Calu3 (cell line): ENCODE data around the gene NKX1-1. TPM values are rescaled to one million over a fixed set of nuclear protein-coding genes. Genes with fewer than 3 reads are reported as not detected.

Experiments
- BruUV-seq: library from RNA; stranded (reverse); fragments of 400-500 nt; replicated peaks from 2 replicates; lab custom pipeline; 2021; lab: Mats Ljungman, UMichigan
- CTCF ChIA-PET: fragments of 300-600 bp; sonication (Branson Sonifier 250); formaldehyde crosslinking; loops from one replicate; lab custom pipeline; 2022; ENCODE audit warnings: antibody characterized with exemption; lab: Charles Lee
- DNase-seq: peaks from one replicate; pipeline ENCODE4 v3.0.0; 2022
- H3K27ac Mint-ChIP-seq: one replicate; pipeline ENCODE4 v1.8.0; 2022; ENCODE audit warnings: mixed read lengths; ENCODE audit not compliant: unreplicated experiment
- H3K27me3 Mint-ChIP-seq: one replicate; pipeline ENCODE4 v1.8.0; 2022; ENCODE audit warnings: mixed read lengths; ENCODE audit not compliant: unreplicated experiment
- H3K36me3 Mint-ChIP-seq: one replicate; pipeline ENCODE4 v1.8.0; 2022; ENCODE audit warnings: mild to moderate bottlenecking, moderate library complexity, mixed read lengths; ENCODE audit not compliant: insufficient read depth, unreplicated experiment
- H3K4me1 Mint-ChIP-seq: one replicate; pipeline ENCODE4 v1.8.0; 2022; ENCODE audit warnings: mild to moderate bottlenecking, low read depth, mixed read lengths; ENCODE audit not compliant: unreplicated experiment
- H3K4me3 Mint-ChIP-seq: one replicate; pipeline ENCODE4 v1.8.0; 2022; ENCODE audit warnings: mild to moderate bottlenecking, low read depth, moderate library complexity, mixed read lengths; ENCODE audit not compliant: unreplicated experiment
- H3K9me3 Mint-ChIP-seq: one replicate; pipeline ENCODE4 v1.8.0; 2022; ENCODE audit warnings: low read depth, mixed read lengths; ENCODE audit not compliant: unreplicated experiment
- CTCF ChIP-seq: fragments of 200-600 bp; IDR thresholded peaks from one replicate; pipeline ENCODE4 v1.8.0; 2022; ENCODE audit warnings: antibody characterized with exemption; ENCODE audit not compliant: unreplicated experiment
- intact Hi-C: fragments of 100-400 bp; cut with micrococcal nuclease; formaldehyde crosslinking; loops from one replicate; pipeline ENCODE4 v1.10.0; 2022; ENCODE audit not compliant: unreplicated experiment
- total RNA-seq: library from RNA; stranded (reverse); gene quantifications from 2 replicates; pipeline ENCODE4 v1.2.3, GENCODE V29; 2022

NKX1-1 gene
- total RNA-seq, 1 experiment from 2014 or later, result not detected

- CTCF ChIA-PET, result no interaction called here
- Mint-ChIP-seq H3K9me3 (peaks cover 2% of the 10 kb centered on the region), H3K27ac (no peak overlapping the region), H3K4me1 (no peaks in the 10 kb centered on the region), H3K27me3 (peaks cover 20% of the 10 kb centered on the region), H3K4me3 (no peak overlapping the region), H3K36me3 (no peaks in the 10 kb centered on the region)
- DNase-seq, result no peak
- no TSS peak for BruUV-seq
- intact Hi-C loops, result no loop called here
- TF ChIP-seq CTCF, result no peak
These were observed 997 bp downstream of the NKX1-1 start for GRCh38 chr4:1405254-1405635.

DNA sequence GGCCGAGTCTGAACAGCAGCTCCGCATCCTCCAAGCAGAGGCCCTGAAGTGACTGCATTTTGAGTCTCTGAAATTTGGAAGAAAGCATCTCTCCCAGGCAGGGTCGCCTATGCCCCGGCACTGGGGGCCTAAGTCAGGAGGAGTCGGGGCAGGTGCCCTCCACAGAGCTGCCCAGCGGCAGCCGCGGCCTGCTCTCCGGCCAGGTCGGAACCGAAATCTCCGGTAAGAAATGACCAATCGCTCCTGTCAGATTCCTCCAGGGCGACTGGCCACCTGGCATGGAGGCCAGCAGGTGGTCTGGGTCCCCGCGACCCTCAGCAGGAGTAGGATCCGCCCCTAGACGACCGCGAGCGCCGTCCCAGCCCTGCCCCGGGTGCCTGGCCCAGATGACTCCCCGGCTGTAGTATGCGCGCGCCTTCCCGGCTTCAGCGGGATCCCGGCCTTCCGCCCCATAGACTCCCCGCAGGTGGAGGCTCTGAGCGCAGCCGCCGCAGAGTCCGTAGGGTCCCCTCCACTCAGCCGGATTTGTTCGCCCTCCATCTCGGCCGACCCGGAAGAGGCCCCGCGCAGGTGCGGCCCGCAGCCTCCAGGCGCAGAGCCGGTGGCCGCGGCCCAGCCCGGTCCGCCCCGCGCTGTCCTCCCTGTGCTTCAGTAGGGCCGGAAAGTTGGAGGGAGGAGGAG lies 1.5 kb downstream of the NKX1-1 start:
- no peak for TF ChIP-seq CTCF
- peaks cover 2% of the 10 kb centered on the region for H3K9me3 Mint-ChIP-seq
- no peak overlapping the region for H3K4me3 Mint-ChIP-seq
- H3K27me3 Mint-ChIP-seq, result peaks cover 16% of the 10 kb centered on the region
- no peaks in the 10 kb centered on the region for H3K4me1 Mint-ChIP-seq
- no TSS peak for BruUV-seq
- intact Hi-C loops, result no loop called here
- CTCF ChIA-PET, result no interaction called here
- DNase-seq, result no peak
- H3K36me3 Mint-ChIP-seq, result no peaks in the 10 kb centered on the region
- H3K27ac Mint-ChIP-seq, result no peak overlapping the region

DNA sequence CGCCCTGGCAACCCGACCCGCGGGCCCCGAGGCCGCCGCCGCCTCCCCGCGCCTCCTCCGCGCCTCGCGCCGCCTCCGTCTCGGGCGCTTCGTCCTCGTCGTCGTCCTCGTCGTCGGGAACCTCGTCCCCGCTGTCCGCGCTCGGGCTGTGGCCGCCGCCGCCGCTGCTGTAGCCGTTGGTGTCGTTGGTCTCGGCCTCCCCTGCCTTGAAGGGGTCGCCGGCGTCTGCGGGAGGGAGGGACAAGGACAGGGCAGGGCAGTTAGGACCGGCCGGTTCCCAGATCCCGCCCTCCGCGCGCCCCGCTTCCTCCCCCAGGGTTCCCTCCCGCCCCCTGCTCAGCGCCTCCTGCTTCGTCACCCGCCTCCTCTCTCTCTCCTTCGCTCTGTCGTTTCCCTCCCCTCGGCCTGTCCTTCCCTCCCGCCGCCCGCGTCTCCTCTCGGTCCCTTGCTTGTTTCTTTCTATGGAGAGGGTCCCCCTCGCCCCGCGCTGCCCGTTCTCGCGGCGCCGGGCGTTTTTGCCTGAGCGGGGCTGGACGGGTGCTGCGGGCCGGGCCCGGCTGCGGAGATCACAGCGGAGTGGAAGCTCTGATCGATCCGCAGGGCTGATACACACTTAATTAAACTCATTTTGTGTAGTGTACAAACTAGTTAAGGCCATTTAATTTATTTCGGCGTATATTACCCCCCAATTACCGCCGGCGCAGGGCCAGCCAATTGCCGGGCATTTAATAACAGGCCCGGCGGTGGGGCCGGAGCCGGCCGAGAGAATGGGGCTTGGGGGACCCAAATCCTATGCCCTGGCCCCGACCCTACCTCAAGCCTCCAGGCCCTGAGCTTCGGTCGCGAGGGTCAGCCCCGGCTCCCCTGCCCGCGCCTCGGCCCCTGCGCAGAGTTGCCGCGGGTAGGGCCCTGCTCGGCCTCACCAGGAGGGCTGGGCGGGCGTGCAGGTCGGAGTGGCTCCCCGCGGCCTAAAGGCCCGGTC lies 2.4 kb downstream of the NKX1-1 start:
- Mint-ChIP-seq H3K27ac (no peak overlapping the region), H3K36me3 (no peaks in the 10 kb centered on the region), H3K9me3 (peaks cover 2% of the 10 kb centered on the region), H3K4me3 (no peak overlapping the region), H3K4me1 (no peaks in the 10 kb centered on the region), H3K27me3 (peaks cover 8% of the 10 kb centered on the region)
- CTCF ChIA-PET, result no interaction called here
- intact Hi-C loops, result no loop called here
- no peak for TF ChIP-seq CTCF
- no peak for DNase-seq
- BruUV-seq, result no TSS peak

GRCh38 chr4:1403177-1403583 lies 3.1 kb downstream of the NKX1-1 start:
- DNase-seq, result no peak
- Mint-ChIP-seq H3K36me3 (no peaks in the 10 kb centered on the region), H3K9me3 (peaks cover 2% of the 10 kb centered on the region), H3K27ac (no peak overlapping the region), H3K27me3 (peaks cover under 1% of the 10 kb centered on the region), H3K4me3 (no peak overlapping the region), H3K4me1 (no peaks in the 10 kb centered on the region)
- no TSS peak for BruUV-seq
- CTCF ChIA-PET, result no interaction called here
- intact Hi-C loops, result no loop called here
- TF ChIP-seq CTCF, result no peak
